ENCODE results near the gene AGPAT4. TPM values are rescaled to one million over a fixed set of nuclear protein-coding genes. Genes with fewer than 3 reads are reported as not detected.

Gene AGPAT4
- total RNA-seq, 1 experiment from 2014 or later, result 22.0 TPM

DNA sequence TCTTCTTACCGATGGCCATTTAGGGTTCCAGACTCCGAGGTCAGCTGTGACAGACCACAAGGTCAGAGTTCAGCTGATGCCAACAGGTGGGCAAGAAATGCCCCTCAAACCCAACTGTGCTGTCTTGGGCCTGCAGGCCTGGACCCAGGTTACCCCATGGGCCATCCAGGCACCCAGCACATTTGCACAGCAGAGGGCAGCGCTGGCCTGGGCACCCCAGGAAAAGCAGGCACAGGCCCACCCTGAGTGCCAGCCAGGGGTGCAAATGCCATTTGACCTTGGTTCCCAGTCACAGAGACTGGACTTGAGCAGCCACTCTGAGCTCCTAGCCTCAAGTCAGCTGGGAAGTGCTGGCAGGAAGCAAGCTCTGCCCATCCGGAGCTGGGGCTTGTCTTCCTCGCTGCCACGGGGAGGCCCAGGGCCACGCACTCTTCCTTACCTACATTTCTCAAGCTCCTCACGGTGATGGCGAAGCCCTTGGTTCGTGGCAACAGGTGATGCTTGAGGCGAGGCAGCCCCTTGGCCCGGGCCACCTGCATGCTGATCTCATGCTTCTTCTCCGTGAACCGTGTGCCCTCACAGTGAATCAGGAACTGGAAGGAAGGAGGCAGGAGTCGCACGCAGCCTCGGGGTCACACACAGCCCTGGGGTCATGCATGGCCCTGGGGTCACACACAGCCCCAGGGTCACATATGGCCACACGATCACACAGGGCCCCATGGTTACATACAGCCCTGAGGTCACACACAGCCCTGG is 120.8 kb downstream of the AGPAT4 start:
- no peak overlapping the region for H3T11ph ChIP-seq (ENCODE audit: low read length)
- Mint-ChIP-seq H3K4me1 (no peaks in the 10 kb centered on the region), H3K4me3 (no peak overlapping the region), H3K27ac (peak overlapping the region in 2 of 3 experiments; percentile 25 to 28; a peak in 2 of 7 replicates), H3K36me3 (ENCODE audit: insufficient read depth in 1 of 3, low read depth in 3 of 3) (peaks cover 34 to 66% (median 50%) of the 10 kb centered on the region in 3 experiments), H3K27me3 (ENCODE audit: low read depth) (no peaks in the 10 kb centered on the region; the same call in 1 of the 2 replicates), H3K9me3 (peaks cover 9 to 10% of the 10 kb centered on the region in 2 experiments; a peak in 4 of 5 replicates)
- H3K9me3 ChIP-seq (ENCODE audit: control insufficient read depth, low read depth, low read length), result no peaks in the 10 kb centered on the region
- H3K27ac ChIP-seq (ENCODE audit: insufficient read length, low read depth, low read length), result no peak overlapping the region
- no peaks in the 10 kb centered on the region for H3K79me2 ChIP-seq (ENCODE audit: insufficient read depth, low read length)
- H2BK5ac ChIP-seq (ENCODE audit: insufficient read length, low read length), result no peak overlapping the region
- no peak overlapping the region for H2BK20ac ChIP-seq (ENCODE audit: low read depth, low read length, poor library complexity, severe bottlenecking)
- no peaks in the 10 kb centered on the region for H4K20me1 ChIP-seq (ENCODE audit: control insufficient read depth, insufficient read depth, insufficient read length)
- no peak for DNase-seq
- H3K4me2 ChIP-seq (ENCODE audit: insufficient read depth, insufficient read length, low read length), result no peak overlapping the region
- no peak overlapping the region for H3K18ac ChIP-seq (ENCODE audit: insufficient read length, low read depth, low read length)
- H4K5ac ChIP-seq (ENCODE audit: insufficient read length, low read depth, low read length), result no peak overlapping the region
- H3K79me1 ChIP-seq (ENCODE audit: insufficient read depth, low read depth, low read length, poor library complexity, severe bottlenecking), result no peaks in the 10 kb centered on the region
- H2AFZ ChIP-seq (ENCODE audit: low read length), result no peak overlapping the region
- H3K23me2 ChIP-seq (ENCODE audit: insufficient read length, low read depth, low read length, poor library complexity, severe bottlenecking), result no peaks in the 10 kb centered on the region
- no peak overlapping the region for H3K9ac ChIP-seq (ENCODE audit: extremely low read depth, insufficient read length, low read length)
- WGBS (ENCODE audit: extremely low coverage, insufficient read length, low lambda C conversion rate), result no CpG with 5 or more reads among the region's 18 CpGs
- no peak overlapping the region for H3K23ac ChIP-seq (ENCODE audit: insufficient read length, low read depth, low read length)
- H2AK5ac ChIP-seq (ENCODE audit: insufficient read length, low read length), result no peak overlapping the region
- H2BK120ac ChIP-seq (ENCODE audit: low read depth, low read length, poor library complexity, severe bottlenecking), result no peak overlapping the region
- H3K27me3 ChIP-seq (ENCODE audit: insufficient read depth, low read length), result no peaks in the 10 kb centered on the region
- H4K91ac ChIP-seq (ENCODE audit: insufficient read length, low read depth, low read length), result no peak overlapping the region
- no peak overlapping the region for H3K14ac ChIP-seq (ENCODE audit: insufficient read depth, low read length)
- no peak overlapping the region for H3K4ac ChIP-seq (ENCODE audit: low read depth, low read length)
- TF ChIP-seq, protein P1, sequence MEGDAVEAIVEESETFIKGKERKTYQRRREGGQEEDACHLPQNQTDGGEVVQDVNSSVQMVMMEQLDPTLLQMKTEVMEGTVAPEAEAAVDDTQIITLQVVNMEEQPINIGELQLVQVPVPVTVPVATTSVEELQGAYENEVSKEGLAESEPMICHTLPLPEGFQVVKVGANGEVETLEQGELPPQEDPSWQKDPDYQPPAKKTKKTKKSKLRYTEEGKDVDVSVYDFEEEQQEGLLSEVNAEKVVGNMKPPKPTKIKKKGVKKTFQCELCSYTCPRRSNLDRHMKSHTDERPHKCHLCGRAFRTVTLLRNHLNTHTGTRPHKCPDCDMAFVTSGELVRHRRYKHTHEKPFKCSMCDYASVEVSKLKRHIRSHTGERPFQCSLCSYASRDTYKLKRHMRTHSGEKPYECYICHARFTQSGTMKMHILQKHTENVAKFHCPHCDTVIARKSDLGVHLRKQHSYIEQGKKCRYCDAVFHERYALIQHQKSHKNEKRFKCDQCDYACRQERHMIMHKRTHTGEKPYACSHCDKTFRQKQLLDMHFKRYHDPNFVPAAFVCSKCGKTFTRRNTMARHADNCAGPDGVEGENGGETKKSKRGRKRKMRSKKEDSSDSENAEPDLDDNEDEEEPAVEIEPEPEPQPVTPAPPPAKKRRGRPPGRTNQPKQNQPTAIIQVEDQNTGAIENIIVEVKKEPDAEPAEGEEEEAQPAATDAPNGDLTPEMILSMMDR (conservative IDR thresholded peaks at IDR 0.05), result peak; percentile 51
- no peak overlapping the region for H2BK15ac ChIP-seq (ENCODE audit: low read depth, low read length)
- no peaks in the 10 kb centered on the region for H3K4me1 ChIP-seq (ENCODE audit: insufficient read depth, low read length)
- no peak overlapping the region for H3K56ac ChIP-seq (ENCODE audit: insufficient read length, low read depth, low read length)
- H4K8ac ChIP-seq (replicated peaks; ENCODE audit: insufficient read length, low read depth, low read length), result no peak overlapping the region
- no peak overlapping the region for H2BK12ac ChIP-seq (ENCODE audit: insufficient read length, low read depth, low read length)
